IPS-18c (cell line): ENCODE measurements around the gene OLFM1.

Source experiments
- H3K4me3 ChIP-seq: 2 replicates; pipeline ENCODE4 v1.7.0; 2013; ENCODE audit warnings: low read depth, mild to moderate bottlenecking, low read length, moderate library complexity; ENCODE audit not compliant: insufficient read depth
- H3K9me3 ChIP-seq: one replicate; pipeline ENCODE4 v1.6.1; 2013; ENCODE audit warnings: mild to moderate bottlenecking, low read length, moderate library complexity; ENCODE audit not compliant: control insufficient read depth, insufficient read depth

The OLFM1 gene

GRCh38 chr9:135164036-135164435 is 76.6 kb downstream of the OLFM1 start:
- Histone ChIP-seq H3K9me3 (no peaks in the 10 kb centered on the region), H3K4me3 (no peak overlapping the region)

GRCh38 chr9:135165003-135165711 is 77.7 kb downstream of the OLFM1 start:
- H3K4me3 ChIP-seq = no peak overlapping the region
- no peaks in the 10 kb centered on the region for H3K9me3 ChIP-seq

GRCh38 chr9:135165756-135166519 is 78.5 kb downstream of the OLFM1 start:
- H3K9me3 ChIP-seq = no peaks in the 10 kb centered on the region

GRCh38 chr9:135166565-135166964 is 79.1 kb downstream of the OLFM1 start:
- H3K4me3 ChIP-seq = no peak overlapping the region
- peaks cover under 1% of the 10 kb centered on the region for H3K9me3 ChIP-seq

More at GRCh38 chr9:135165756-135166519, 78.5 kb downstream of the OLFM1 start:
- no peak overlapping the region for H3K4me3 ChIP-seq

- H3K4me3 ChIP-seq = no peak overlapping the region
- peaks cover 2% of the 10 kb centered on the region for H3K9me3 ChIP-seq
Measured at GRCh38 chr9:135167356-135167755, 79.9 kb downstream of the OLFM1 start.

GRCh38 chr9:135167849-135168655 is 80.6 kb downstream of the OLFM1 start:
- no peak overlapping the region for H3K4me3 ChIP-seq
- H3K9me3 ChIP-seq = peaks cover 2% of the 10 kb centered on the region

GRCh38 chr9:135169709-135170226 is 82.3 kb downstream of the OLFM1 start:
- Histone ChIP-seq H3K4me3 (no peak overlapping the region), H3K9me3 (peaks cover 2% of the 10 kb centered on the region)

GRCh38 chr9:135170535-135170934 is 83.1 kb downstream of the OLFM1 start:
- Histone ChIP-seq H3K4me3 (no peak overlapping the region), H3K9me3 (peaks cover 2% of the 10 kb centered on the region)
